ENCODE results near the gene GID4. TPM values are rescaled to one million over a fixed set of nuclear protein-coding genes. Genes with fewer than 3 reads are reported as not detected.

Gene GID4
- total and polyA plus RNA-seq, 8 donors = 3.2 to 18.1 (median 5.6) TPM

GRCh38 chr17:18071751-18072150 is 32.5 kb downstream of the GID4 start:
- intact Hi-C loops (cut with DNase I; ENCODE audit: low total_unique reads) = no loop called here

GRCh38 chr17:18074566-18075272 is 35.5 kb downstream of the GID4 start:
- H3K4me3 ChIP-seq = no peak overlapping the region
- no peaks in the 10 kb centered on the region for H3K9me3 ChIP-seq
- H3K4me1 ChIP-seq = peaks cover 0 to 8% (median 3%) of the 10 kb centered on the region in 4 donors
- no peak overlapping the region for H3K27ac ChIP-seq
- TF ChIP-seq EP300 (IDR thresholded peaks at IDR 0.05) (no peak), CTCF (IDR thresholded peaks at IDR 0.05) (no peak), POLR2A (IDR thresholded peaks at IDR 0.05) (no peak), POLR2AphosphoS5 (IDR thresholded peaks at IDR 0.05) (no peak)
- intact Hi-C loops (cut with DNase I; ENCODE audit: low total_unique reads) = no loop called here
- peaks cover 0 to 8% (median 0%) of the 10 kb centered on the region in 3 donors for H3K27me3 ChIP-seq
- DNase-seq = no peak
- H3K36me3 ChIP-seq = no peaks in the 10 kb centered on the region
- 77 to 87% (median 84%) methylated on average over 6 of the region's 6 CpGs for WGBS, 5 donors

More at GRCh38 chr17:18071751-18072150, 32.5 kb downstream of the GID4 start:
- TF ChIP-seq CTCF (IDR thresholded peaks at IDR 0.05) = no peak
- TF ChIP-seq EP300 (IDR thresholded peaks at IDR 0.05) = no peak
- no peak for TF ChIP-seq POLR2A (IDR thresholded peaks at IDR 0.05)
- no peak for TF ChIP-seq POLR2AphosphoS5 (IDR thresholded peaks at IDR 0.05)
- Histone ChIP-seq H3K4me3 (no peak overlapping the region), H3K27me3 (no peaks in the 10 kb centered on the region), H3K9me3 (no peaks in the 10 kb centered on the region), H3K36me3 (peaks cover 0 to 6% (median 4%) of the 10 kb centered on the region in 4 donors), H3K4me1 (peaks cover 0 to 8% (median 3%) of the 10 kb centered on the region in 4 donors), H3K27ac (no peak overlapping the region)
- DNase-seq = no peak

GRCh38 chr17:18076936-18077335 is 37.7 kb downstream of the GID4 start:
- 56 to 78% (median 69%) methylated on average over 4 to 7 of the region's 7 CpGs for WGBS, 5 donors
- no peak overlapping the region for H3K4me3 ChIP-seq
- TF ChIP-seq POLR2AphosphoS5 (IDR thresholded peaks at IDR 0.05) (no peak), EP300 (IDR thresholded peaks at IDR 0.05) (no peak), POLR2A (IDR thresholded peaks at IDR 0.05) (no peak), CTCF (IDR thresholded peaks at IDR 0.05) (no peak)

GRCh38 chr17:18079543-18079942 is 40.3 kb downstream of the GID4 start:
- no peaks in the 10 kb centered on the region for H3K36me3 ChIP-seq
- DNase-seq = no peak
- H3K4me3 ChIP-seq = no peak overlapping the region
- 53 to 67% (median 64%) methylated on average over 4 of the region's 4 CpGs for WGBS, 5 donors
- H3K9me3 ChIP-seq = no peaks in the 10 kb centered on the region
- intact Hi-C loops (cut with DNase I; ENCODE audit: low total_unique reads) = no loop called here
- no peak overlapping the region for H3K27ac ChIP-seq
- TF ChIP-seq EP300 (IDR thresholded peaks at IDR 0.05) (no peak), POLR2A (IDR thresholded peaks at IDR 0.05) (no peak), POLR2AphosphoS5 (IDR thresholded peaks at IDR 0.05) (no peak), CTCF (IDR thresholded peaks at IDR 0.05) (no peak)
- H3K27me3 ChIP-seq = peaks cover 0 to 13% (median 0%) of the 10 kb centered on the region in 3 donors
- H3K4me1 ChIP-seq = no peaks in the 10 kb centered on the region

More at GRCh38 chr17:18076936-18077335, 37.7 kb downstream of the GID4 start:
- Histone ChIP-seq H3K9me3 (no peaks in the 10 kb centered on the region), H3K36me3 (no peaks in the 10 kb centered on the region), H3K27ac (no peak overlapping the region), H3K27me3 (peaks cover 0 to 13% (median 0%) of the 10 kb centered on the region in 3 donors), H3K4me1 (no peaks in the 10 kb centered on the region)
- intact Hi-C loops (cut with DNase I; ENCODE audit: low total_unique reads) = no loop called here
- DNase-seq = peak in 1 of 2 donors; percentile 32
